HepG2 (cell line): ENCODE results near the gene FXYD4.

ENCODE experiments used
- EZH2 ChIP-seq: conservative IDR thresholded peaks from 2 replicates; pipeline ENCODE4 v1.6.1; 2012; ENCODE audit warnings: mild to moderate bottlenecking, low read depth, low read length, moderate library complexity
- HIVEP1 ChIP-seq: sonication (generic); formaldehyde crosslinking; IDR thresholded peaks from 2 replicates; pipeline ENCODE4 v1.4.0; 2020; ENCODE audit warnings: mild to moderate bottlenecking, missing genetic modification reagents
- POLR2A ChIP-seq, 2 experiments: IDR thresholded peaks; 2 replicates each; pipeline ENCODE4 v1.6.1; 2011; ENCODE audit warnings: low read depth in 2 of 2, low read length in 2 of 2, mild to moderate bottlenecking in 1 of 2, moderate library complexity in 1 of 2; ENCODE audit not compliant: insufficient read depth in 1 of 2
- ZNF281 ChIP-seq: sonication (generic); formaldehyde crosslinking; IDR thresholded peaks from 2 replicates; pipeline ENCODE4 v1.4.0; 2020; ENCODE audit warnings: missing genetic modification reagents, borderline replicate concordance
- ZNF652 ChIP-seq: IDR thresholded peaks from 2 replicates; pipeline ENCODE4 v1.6.1; 2016; ENCODE audit warnings: low read depth, borderline replicate concordance

- TF ChIP-seq HIVEP1 (CRISPR knock-in tag) = no peak
- TF ChIP-seq ZNF281 (CRISPR knock-in tag) = no peak
- no peak for TF ChIP-seq POLR2A (IDR thresholded peaks at IDR 0.05; ENCODE audit: insufficient read depth in 1 of 2, low read depth in 2 of 2, low read length in 2 of 2)
- no peak for TF ChIP-seq EZH2
- no peak for TF ChIP-seq ZNF652 (CRISPR knock-in tag)
Observed at GRCh38 chr10:43383204-43383971, 12.0 kb downstream of the FXYD4 start.
